ENCODE measurements around the gene PITPNC1. TPM values are rescaled to one million over a fixed set of nuclear protein-coding genes. Genes with fewer than 3 reads are reported as not detected.
A peak's percentile ranks its signal among the peaks of the same experiment; 100 is the strongest.

Gene PITPNC1
- total RNA-seq, 1 donor from 2014 or later: 39.7 TPM

DNA sequence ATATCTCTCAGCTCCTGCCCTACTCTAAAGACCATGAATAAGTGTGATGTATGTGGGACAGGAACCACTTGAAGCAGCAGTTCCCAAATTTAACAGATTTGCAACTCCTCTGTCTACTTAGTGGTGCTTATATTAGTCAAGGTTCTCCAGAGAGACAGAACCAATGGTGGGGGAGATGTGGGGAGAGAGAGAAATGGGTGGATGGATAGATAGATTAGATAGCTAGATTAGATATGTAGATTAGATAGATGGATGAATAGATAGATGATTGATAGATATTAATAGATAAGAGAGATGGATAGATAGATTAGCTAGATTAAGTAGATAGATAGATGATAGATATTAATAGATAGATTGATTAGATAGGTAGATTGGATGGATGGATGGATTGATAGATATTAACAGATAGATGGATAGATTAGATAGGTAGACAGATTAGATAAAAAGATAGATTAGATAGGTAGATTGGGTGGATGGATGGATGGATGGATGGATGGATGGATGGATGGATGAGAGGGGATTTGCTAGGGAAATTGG, 186.7 kb downstream of the PITPNC1 start:
- Mint-ChIP-seq H3K9me3 (ENCODE audit: unreplicated experiment) (no peaks in the 10 kb centered on the region), H3K36me3 (ENCODE audit: low read depth, unreplicated experiment) (no peaks in the 10 kb centered on the region)

DNA sequence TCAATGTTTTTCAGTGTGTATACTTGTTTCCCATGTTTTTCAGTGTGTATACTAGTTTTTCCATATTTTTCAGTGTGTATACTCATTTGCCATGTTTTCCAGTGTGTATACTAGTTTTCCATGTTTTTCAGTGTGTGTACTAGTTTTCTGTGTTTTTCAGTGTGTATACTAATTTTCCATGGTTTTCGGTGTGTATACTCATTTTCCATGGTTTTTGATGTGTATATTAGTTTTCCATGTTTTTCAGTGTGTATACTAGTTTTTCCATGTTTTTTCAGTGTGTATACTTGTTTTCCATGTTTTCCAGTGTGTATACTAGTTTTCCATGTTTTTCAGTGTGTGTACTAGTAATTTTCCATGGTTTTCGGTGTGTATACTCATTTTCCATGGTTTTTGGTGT, 188.0 kb downstream of the PITPNC1 start:
- H3K27me3 Mint-ChIP-seq (ENCODE audit: unreplicated experiment): no peaks in the 10 kb centered on the region
- TF ChIP-seq, protein P1, sequence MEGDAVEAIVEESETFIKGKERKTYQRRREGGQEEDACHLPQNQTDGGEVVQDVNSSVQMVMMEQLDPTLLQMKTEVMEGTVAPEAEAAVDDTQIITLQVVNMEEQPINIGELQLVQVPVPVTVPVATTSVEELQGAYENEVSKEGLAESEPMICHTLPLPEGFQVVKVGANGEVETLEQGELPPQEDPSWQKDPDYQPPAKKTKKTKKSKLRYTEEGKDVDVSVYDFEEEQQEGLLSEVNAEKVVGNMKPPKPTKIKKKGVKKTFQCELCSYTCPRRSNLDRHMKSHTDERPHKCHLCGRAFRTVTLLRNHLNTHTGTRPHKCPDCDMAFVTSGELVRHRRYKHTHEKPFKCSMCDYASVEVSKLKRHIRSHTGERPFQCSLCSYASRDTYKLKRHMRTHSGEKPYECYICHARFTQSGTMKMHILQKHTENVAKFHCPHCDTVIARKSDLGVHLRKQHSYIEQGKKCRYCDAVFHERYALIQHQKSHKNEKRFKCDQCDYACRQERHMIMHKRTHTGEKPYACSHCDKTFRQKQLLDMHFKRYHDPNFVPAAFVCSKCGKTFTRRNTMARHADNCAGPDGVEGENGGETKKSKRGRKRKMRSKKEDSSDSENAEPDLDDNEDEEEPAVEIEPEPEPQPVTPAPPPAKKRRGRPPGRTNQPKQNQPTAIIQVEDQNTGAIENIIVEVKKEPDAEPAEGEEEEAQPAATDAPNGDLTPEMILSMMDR (IDR thresholded peaks at IDR 0.05; ENCODE audit: unreplicated experiment): no peak
- no peak for DNase-seq (ENCODE audit: low spot score)
- no peak overlapping the region for H3K27ac Mint-ChIP-seq (ENCODE audit: unreplicated experiment)
- peaks cover 9% of the 10 kb centered on the region for H3K36me3 Mint-ChIP-seq (ENCODE audit: low read depth, unreplicated experiment)
- no peaks in the 10 kb centered on the region for H3K4me1 Mint-ChIP-seq (ENCODE audit: unreplicated experiment)
- no peaks in the 10 kb centered on the region for H3K9me3 Mint-ChIP-seq (ENCODE audit: unreplicated experiment)
- H3K4me3 Mint-ChIP-seq (ENCODE audit: unreplicated experiment): no peak overlapping the region

More for the DNA sequence above, 186.7 kb downstream of the PITPNC1 start:
- Mint-ChIP-seq H3K4me1 (ENCODE audit: unreplicated experiment) (no peaks in the 10 kb centered on the region), H3K27me3 (ENCODE audit: unreplicated experiment) (no peaks in the 10 kb centered on the region), H3K4me3 (ENCODE audit: unreplicated experiment) (no peak overlapping the region), H3K27ac (ENCODE audit: unreplicated experiment) (no peak overlapping the region)
- TF ChIP-seq, protein P1 (IDR thresholded peaks at IDR 0.05; ENCODE audit: unreplicated experiment): no peak
- DNase-seq (ENCODE audit: low spot score): no peak

DNA sequence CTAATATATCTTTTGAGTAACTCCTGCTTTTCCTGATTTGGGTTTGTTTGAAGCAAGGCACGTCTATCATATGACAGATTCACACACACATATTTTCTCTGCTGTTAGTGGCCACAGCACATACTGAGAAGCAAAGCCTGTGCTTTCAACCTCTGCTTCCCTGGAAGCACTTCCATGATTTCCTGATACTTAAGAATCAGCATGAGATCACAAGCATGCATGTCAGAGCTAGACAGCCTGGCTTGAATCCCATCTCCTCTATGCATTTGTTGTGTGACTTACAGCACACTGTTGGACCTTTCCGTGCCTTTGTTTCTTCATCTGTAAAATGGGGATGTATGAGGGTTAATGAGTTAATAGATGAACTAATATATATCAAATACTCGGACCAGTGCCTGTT, 189.6 kb downstream of the PITPNC1 start:
- no peaks in the 10 kb centered on the region for H3K9me3 Mint-ChIP-seq (ENCODE audit: unreplicated experiment)
- no peak overlapping the region for H3K27ac Mint-ChIP-seq (ENCODE audit: unreplicated experiment)

DNA sequence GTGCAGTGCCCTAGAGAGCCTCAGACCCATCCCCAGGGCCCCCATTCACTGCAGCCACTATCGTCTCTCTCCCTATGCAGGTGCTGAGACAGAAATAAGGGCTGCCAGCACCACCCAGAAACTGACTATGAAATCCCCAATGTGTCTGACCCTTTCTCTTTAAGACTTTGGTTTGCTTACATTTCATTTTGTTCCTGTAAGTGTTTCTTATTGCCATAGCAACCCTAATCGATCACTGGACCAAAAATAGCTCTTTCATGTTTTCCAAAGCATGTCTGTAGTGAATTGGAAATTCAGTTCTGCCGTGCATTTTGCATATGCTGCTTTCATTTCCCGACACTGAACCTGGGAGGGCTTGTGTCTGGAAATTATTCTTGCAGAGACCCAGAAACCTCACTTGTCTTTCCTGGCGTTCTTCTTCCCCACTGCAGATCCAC, 192.0 kb downstream of the PITPNC1 start:
- TF ChIP-seq, protein P1 (IDR thresholded peaks at IDR 0.05; ENCODE audit: unreplicated experiment): no peak
- Mint-ChIP-seq H3K9me3 (ENCODE audit: unreplicated experiment) (no peaks in the 10 kb centered on the region), H3K4me1 (ENCODE audit: unreplicated experiment) (no peaks in the 10 kb centered on the region), H3K27ac (ENCODE audit: unreplicated experiment) (no peak overlapping the region), H3K4me3 (ENCODE audit: unreplicated experiment) (no peak overlapping the region), H3K27me3 (ENCODE audit: unreplicated experiment) (peaks cover 9% of the 10 kb centered on the region), H3K36me3 (ENCODE audit: low read depth, unreplicated experiment) (peaks cover 16% of the 10 kb centered on the region)
- DNase-seq (ENCODE audit: low spot score): no peak

More for the DNA sequence above, 189.6 kb downstream of the PITPNC1 start:
- Mint-ChIP-seq H3K36me3 (ENCODE audit: low read depth, unreplicated experiment) (peaks cover 12% of the 10 kb centered on the region), H3K4me1 (ENCODE audit: unreplicated experiment) (no peaks in the 10 kb centered on the region), H3K27me3 (ENCODE audit: unreplicated experiment) (peaks cover 3% of the 10 kb centered on the region), H3K4me3 (ENCODE audit: unreplicated experiment) (no peak overlapping the region)
- DNase-seq (ENCODE audit: low spot score): no peak
- TF ChIP-seq, protein P1 (IDR thresholded peaks at IDR 0.05; ENCODE audit: unreplicated experiment): no peak

DNA sequence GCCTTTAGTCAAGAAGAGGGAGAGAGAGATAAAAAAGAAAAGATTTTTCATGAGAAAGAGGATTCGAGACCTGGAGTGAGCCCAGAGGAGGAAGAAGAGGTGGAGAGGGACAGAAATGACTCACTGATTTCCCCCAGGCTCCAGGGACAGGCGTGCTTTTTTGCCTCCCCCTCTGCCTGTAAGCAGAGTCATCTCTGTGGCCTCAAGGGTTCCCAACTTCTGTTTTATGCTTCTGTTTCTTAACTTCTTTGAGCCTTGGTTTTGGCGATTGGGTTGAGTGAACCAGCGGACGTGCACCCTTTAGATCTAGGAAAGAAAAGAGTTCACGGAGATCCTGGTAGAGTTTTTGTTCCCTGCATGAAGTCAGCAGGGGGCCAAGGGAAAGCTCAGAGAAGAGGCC, 192.8 kb downstream of the PITPNC1 start:
- peaks cover 16% of the 10 kb centered on the region for H3K36me3 Mint-ChIP-seq (ENCODE audit: low read depth, unreplicated experiment)
- no peak for DNase-seq (ENCODE audit: low spot score)
- no peak overlapping the region for H3K27ac Mint-ChIP-seq (ENCODE audit: unreplicated experiment)
- H3K4me1 Mint-ChIP-seq (ENCODE audit: unreplicated experiment): no peaks in the 10 kb centered on the region
- peaks cover 9% of the 10 kb centered on the region for H3K27me3 Mint-ChIP-seq (ENCODE audit: unreplicated experiment)
- H3K4me3 Mint-ChIP-seq (ENCODE audit: unreplicated experiment): peak overlapping the region; percentile 56
- no peaks in the 10 kb centered on the region for H3K9me3 Mint-ChIP-seq (ENCODE audit: unreplicated experiment)
- TF ChIP-seq, protein P1 (IDR thresholded peaks at IDR 0.05; ENCODE audit: unreplicated experiment): no peak
